ENCODE results near the gene EIF4E.
"Not testable (repeated sequence)": the region's sequence is repeated elsewhere in the genome, so short reads cannot be mapped to it uniquely, and the experiment has no call there.

Gene EIF4E, protein sequence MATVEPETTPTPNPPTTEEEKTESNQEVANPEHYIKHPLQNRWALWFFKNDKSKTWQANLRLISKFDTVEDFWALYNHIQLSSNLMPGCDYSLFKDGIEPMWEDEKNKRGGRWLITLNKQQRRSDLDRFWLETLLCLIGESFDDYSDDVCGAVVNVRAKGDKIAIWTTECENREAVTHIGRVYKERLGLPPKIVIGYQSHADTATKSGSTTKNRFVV

DNA sequence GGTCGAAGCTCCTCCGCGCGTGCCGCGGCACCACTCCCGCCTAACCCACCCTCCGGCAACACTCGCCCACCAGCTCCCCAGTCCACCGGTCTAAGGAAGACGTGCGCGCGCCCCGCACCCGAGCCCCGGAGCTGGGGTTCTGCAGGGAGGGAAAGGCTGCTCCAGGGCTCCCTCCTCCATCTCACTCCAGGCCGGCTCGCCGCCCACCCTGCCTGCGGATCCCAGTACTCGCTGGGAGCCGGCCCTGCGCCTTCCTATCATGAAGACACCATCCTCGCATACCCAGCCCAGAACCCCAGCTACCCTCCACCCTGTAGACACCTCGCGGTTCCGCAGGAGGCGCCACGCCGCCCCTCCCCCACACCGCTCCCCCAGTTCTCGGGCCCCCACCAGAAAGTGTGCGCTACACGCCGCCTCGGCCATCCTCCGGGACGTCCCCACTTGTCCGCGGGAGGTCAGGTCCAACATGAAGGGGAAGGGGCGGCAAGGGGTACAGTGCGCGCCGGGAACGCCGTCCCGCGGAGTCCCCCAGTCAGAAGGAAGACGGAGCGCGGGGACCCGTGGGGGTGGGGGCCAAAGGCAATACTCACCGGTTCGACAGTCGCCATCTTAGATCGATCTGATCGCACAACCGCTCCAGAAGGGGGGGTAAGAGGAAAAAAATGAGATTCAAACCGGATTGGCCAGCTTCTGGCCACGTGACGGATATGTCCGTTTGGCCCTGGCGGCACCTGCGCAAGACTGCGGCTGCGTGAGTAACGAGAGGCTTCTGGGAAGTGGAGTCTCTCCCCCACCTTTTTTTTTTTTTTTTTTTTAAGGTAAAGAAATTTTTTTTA is at the start of gene EIF4E:
Gene EIF4E, minus strand, starts transcription at position 629 of the 836 bp plus-strand sequence. Its CDS starts 21 bp downstream, at position 608.
- DNase-seq (ENCODE audit: low read depth in 2 of 2) = peak; percentile 98

DNA sequence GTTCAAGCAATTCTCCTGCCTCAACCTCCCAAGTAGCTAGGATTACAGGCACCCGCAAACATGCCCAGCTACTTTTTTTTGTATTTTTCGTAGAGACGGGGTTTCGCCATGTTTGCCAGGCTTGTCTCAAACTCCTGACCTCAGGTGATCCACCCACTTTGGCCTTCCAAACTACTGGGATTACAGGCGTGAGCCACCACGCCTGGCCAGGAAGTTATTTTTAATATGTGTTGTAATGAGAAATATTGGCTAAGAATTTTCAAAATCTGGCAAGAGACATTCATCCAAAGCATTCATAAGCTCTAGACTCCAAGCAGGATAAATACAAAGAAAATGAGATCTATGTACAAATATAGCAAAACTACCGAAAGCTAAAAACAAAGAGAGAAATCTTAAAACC is 48.6 kb upstream of the EIF4E start:
- no peak for DNase-seq (ENCODE audit: low read depth in 2 of 2)

DNA sequence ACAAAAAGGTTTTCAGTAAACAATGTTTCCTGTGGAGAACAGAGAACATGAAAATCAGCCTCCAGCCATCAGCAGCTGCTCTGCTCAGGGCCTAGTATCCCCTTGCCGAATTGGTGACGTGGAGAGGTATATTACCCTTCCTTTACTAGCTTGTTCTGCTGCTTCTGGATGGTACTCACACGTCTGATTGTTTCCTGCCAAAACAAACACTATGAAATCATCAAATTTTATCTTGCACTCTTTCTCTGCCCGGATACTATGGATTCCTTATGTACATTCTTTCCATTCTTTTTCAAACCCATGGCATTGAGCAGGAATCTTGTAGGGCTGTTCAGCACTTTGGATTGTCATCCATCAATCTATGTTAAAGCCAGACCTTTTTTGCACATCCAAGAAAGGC is 47.8 kb upstream of the EIF4E start:
- DNase-seq (ENCODE audit: low read depth in 2 of 2) = peak; percentile 34 to 39

DNA sequence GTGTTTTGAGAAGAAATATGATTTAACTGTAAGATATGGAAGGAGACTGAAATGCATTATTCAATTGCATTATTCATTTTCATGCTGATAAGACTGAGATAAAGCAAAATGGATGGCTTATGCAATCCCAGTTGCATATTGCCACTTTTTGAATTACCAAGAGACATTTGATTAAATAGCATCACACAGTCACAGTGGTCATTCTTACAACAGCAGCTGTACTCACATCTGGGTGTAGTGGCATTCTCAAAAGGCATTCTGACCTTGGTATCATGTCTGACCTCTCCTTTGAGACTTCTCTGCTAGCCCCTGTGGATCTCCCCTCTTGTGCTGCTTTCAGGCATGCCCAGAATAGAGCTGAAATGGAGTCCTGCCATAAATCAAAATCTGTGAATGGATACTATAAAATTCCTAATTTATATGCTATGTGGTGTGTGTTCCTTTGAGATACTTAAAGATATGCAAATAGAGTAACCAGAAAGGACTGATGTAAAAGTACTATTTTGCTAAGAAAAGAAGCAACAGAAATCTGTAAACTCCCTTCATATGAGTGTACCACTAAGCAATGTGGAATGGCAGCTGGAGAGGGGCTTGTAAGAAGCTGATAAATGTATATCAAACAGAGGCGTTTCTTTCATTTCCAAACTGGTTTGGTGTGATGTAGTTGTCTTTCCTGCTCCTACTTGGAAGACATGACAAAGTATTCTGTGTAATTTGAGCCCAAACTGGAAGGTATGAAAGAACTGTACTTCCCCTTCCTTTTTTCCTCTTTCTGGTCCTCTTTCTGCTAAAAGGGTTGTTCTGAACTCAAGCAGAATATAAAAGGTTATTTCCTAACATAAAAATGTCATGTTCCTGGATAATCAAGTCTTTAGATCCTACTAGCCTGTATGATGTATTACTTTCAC is 41.2 kb upstream of the EIF4E start:
- no peak for DNase-seq (ENCODE audit: low read depth in 2 of 2)

DNA sequence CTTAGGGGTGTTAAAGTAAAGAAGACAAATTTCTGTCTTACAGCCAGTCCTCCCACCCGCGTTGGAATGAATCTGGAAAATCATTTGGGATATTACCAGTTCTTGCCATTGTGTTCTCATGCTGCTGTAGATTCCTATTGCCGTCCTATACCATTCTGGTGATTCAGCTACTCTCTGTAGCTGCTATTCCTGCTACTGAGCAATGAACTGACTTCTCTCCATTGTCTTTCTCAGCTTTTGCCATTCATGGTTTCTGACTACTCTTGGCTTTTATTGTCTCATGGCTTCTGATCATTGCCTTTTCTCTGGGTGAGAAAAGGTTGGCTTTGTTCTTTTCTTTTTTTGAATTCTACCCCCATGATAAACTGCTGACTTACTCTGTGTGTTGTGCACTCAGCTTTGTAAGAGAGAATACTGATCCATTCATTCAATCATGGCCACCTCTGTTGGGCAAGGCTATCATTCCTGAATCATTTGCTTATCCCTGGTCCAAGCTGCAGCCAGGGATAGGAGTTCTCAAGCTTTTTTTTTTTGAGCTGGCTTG is 38.9 kb upstream of the EIF4E start:
- DNase-seq (ENCODE audit: low read depth in 2 of 2) = no peak

DNA sequence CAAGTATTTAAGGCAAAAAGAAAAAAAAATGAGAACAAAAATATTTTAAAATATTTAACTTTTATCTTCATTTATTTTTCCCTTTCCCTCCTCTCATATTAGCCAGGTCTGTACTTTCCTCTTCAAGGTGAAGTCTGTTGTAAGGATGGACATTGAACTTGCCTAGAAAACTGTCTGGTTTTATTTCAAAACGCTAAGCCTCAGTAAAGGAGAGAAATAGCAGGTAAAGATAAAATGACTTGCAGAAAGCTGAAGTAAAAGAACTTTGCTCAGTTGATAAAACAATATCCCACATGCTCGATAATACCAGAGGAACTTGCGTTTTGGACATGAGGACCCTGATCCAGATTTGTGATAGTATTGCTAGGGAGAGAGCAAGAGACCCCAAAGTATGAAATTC is 38.0 kb upstream of the EIF4E start:
- DNase-seq (ENCODE audit: low read depth in 2 of 2) = no peak

DNA sequence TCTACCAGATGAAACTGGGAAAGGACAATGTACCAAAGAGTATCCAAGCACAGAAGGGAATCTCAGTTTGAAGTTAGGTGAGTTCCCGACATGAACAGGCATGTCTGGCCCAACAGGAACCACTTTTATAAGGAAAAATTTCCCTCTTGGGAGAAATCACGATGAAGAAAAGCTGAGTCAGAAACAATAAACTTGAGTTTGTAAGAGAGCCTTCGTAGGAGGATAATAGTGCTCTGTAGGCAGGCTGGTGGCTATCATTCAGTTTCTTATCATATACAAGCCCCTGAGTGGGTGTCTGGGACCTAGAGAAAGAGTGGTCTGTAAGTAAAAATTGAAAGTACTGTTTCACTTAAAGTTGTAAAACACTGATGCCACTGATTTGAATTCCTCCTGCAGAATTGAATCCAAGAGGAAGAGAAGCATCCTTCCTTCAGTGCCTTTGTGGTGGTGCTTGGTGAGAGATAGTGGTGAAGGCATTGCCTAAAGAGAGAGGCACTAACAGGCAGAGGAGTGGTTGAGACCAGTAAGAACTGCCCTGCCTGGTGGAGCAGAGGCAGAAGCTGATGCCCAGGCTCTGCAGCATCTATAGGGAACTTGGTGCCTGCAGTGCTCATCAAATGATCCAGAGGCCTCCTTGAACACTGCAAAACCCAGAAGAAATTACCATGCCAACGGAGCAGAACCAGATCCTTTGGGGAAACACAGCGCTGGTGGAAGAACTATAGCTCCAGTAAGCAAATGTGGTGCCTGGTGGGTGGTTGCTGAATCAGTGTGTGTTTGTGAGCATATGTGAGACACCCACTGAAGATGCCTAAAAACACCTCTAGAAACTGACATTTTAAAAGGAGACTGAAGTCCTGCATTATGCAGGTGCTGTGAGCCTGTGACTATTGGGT is 34.9 kb upstream of the EIF4E start:
- no peak for DNase-seq (ENCODE audit: low read depth in 2 of 2)

DNA sequence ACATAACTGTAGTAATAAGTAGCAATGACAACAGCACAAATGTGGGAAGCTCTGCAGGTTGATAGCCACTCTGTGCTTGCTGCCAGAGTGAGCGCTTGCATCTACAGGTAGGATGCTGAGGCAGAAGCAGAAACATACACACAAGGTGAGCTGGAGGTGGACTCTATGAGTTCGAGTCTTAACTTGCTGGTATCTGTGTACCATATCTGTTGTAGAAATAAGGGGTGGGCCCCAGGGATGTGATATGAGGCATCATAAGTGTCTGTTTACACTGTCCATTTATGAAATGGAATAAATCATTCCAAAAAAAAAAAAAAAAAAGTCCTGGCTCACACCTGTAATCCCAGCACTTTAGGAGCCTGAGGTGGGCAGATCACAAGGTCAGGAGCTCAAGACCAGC is 32.8 kb upstream of the EIF4E start:
- DNase-seq (ENCODE audit: low read depth in 2 of 2) = no peak

DNA sequence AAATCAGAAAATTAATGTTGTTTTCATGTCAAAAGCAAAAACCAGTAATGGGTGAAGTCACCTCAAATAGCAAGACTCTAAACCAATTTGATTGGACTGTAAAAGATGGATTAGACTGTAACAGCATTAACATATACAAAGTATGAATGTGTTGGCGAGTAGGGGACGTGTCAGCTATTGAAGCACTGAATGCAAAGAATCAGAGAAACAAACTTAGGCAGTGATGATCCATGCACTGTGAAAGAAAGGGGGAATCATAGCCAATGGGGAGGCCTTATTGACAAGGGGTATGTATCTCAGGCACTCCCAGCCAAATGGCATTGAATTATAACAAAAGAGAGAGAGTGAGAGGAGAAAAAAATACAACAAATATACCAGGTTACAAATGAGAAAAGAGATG is 30.5 kb upstream of the EIF4E start:
- no peak for DNase-seq (ENCODE audit: low read depth in 2 of 2)

DNA sequence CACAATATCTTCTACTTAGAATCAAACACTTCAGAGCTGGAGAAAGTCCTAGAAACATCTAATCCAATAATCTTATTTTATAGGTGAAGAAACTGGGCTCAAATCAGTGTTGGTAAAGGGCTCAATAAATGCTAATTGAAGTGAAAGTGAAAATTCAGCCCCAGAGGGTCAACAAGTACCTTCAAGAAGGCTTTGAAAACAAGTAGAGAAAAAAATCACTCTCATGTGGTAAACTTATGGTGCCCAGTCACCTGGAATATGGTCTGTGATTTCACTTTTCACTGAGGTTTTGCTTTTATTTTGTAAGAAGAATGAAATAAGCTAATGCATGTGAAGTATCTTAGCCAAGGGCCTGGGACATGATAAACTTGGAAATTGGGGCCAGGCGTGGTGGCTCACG is 29.1 kb upstream of the EIF4E start:
- no peak for DNase-seq (ENCODE audit: low read depth in 2 of 2)

DNA sequence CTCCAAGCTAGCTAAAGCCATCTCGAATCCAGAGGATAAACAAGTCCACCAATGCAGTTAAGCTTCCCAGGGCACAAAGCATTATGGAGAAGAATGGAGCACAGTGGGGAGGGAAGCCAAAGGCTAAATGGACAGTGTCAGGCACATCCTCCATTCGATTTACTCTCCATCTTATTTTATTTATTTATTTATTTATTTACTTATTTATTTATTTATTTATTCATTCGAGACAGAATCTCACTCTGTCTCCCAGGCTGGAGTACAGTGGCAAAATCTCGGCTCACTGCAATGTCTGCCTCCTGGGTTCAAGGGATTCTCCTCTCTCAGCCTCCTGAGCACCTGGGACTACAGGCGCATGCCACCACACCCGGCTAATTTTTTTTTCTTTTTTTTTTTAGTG is 26.3 kb upstream of the EIF4E start:
- DNase-seq (ENCODE audit: low read depth in 2 of 2) = no peak

DNA sequence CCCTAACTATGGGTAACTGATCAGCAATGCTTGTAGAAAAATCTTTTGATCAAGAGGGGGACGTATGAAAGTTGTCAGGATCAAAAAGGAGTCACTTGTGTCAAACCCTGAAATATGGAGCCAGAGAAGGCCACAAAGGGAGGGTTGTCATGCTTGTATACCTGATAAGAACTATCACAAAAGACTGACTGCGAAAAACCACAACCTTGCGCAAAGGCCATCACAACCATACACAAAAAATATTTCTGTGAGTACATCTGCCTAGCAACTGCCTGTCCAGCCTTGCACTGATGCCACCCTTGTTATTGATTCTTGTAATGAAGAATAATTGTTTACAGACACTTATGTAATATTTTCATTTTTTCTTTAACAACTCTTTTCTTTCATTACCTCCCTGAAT is 22.8 kb upstream of the EIF4E start:
- DNase-seq (ENCODE audit: low read depth in 2 of 2) = no peak

DNA sequence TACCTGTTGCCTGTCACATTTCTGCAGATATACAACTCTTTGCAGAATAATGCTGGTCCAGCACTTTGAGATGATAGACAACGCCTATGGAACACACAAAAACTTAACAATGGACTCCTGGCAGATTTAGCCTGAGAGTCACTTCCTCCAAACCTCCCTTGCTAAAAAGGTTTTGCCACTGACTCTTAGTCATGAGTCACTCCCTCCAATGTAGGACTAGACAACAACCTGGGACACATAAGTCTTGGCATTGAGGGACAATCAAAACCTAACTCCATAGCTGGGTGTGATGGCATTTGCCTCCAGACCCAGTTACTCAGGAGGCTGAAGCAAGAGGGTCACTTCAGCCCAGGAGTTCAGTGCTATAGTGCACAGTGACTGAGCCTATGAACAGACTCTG is 22.0 kb upstream of the EIF4E start:
- no peak for DNase-seq (ENCODE audit: low read depth in 2 of 2)

DNA sequence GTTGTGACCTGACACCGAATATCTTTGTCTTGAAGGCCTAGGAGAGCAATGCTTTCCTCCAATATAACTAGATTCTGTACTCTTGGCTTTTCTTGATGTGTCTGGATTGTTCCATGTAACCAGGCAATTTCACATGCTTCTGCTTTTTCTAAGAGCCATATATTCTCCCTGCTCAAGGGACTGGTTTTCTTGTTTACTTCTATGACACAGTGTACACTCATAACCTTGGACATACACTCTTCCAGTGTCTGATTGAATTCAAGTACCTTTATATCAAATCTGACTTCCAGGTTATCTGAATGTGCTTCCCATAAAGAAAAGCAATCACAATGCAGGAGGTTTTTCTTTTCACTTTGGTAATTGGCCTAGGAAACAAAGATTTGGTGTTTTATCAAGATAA is 17.4 kb upstream of the EIF4E start:
- DNase-seq (ENCODE audit: low read depth in 2 of 2) = no peak

DNA sequence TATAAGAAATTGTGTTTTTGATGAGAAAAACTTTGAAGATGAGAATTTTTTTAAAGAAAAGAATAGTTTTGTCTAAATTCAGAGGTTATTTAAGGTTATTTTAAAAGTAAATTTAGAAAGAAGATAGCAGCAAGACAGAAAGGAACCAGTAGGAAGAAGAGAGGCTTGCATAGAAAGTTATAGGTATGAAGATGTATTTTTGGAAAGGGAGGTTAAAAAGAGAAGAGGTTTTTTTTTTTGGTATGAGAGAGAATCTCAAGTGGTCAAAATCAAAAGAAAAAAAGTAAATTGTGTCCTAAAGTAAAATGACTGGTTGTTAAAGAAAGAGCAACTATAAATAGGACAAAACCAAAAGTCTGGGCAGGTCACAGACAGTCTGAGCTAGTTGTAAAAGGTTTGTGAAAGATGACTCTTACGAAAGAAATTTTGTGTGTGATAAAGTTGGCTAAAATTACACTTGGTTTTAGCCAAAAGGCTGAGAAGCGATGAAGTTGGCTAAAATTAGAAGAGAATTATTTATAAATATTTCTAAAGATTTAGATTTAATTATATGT is 16.4 kb upstream of the EIF4E start:
- no peak for DNase-seq (ENCODE audit: low read depth in 2 of 2)

DNA sequence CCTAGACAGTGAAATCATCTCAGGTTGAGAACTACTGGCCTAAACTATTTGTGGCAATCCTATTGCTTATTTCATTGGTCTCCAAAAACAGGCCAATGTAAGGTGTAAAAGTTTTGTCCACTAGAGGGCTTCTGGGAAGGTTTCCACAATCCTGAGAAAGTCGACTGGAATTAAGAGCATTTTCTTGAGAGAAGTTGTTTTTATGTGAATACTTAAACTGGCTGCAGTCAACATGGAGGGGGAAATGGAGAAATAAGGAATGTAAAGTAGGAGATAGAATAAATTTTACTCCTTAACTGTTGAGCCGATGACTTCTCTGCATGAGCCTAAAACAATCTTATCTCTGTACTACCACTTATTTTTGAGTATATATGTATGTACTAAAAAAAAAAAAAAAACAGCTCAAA is 11.0 kb upstream of the EIF4E start:
- peak in 1 of 2 experiments; percentile 50 for DNase-seq (ENCODE audit: low read depth in 2 of 2)

DNA sequence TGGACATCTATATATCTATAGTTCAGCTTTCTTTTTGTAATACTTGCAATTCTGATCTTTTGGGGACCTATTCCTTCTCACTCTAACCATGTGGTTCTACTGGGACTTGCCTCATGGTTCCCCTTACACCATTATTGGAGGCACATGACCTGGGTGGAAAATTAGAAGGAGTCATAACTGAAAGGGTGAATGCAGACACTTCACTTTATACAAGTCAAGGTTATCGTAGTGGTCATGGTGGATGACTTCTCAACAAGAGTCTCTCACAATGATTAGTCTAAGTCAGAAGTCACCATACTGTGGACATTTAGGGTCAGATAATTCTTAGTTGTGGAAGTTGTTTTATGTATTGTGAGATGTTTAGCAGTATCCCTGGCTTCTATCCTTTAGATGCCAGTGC is 10.5 kb upstream of the EIF4E start:
- DNase-seq (ENCODE audit: low read depth in 2 of 2) = no peak

DNA sequence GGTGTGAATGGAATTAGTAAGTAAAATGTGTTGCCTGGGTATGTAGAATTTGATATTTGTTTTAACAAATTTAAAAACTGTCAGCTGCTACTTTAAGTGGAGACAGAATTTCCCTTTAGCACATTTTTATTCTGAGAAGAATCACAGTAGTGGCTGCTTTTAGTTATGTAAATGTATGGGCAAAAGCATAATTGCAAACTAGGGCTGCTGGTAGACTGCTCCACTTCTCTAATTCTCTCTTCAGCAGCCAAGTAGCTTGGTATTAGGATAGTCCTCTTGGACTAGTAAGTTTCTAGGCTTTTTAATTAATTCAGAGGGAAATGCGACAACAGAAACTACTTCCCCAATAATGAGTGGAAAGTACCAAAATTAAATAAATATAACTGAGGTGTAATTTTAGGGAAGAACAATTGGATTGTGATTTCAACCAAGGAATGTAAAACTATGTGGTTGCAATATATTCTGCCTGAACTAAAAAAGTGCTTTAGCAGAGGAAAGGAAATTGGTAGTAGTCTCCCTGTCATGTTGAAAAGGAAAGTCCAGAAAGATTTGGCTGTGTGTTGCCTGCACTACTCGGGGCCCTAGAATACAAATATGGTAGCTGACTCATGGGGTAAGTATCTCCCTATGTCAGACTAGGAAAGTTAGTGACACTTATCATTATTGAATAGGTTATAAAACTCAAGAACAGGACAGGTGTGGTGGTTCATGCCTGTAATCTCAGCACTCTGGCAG is 9.2 kb upstream of the EIF4E start:
- DNase-seq (ENCODE audit: low read depth in 2 of 2) = peak; percentile 4 to 14

DNA sequence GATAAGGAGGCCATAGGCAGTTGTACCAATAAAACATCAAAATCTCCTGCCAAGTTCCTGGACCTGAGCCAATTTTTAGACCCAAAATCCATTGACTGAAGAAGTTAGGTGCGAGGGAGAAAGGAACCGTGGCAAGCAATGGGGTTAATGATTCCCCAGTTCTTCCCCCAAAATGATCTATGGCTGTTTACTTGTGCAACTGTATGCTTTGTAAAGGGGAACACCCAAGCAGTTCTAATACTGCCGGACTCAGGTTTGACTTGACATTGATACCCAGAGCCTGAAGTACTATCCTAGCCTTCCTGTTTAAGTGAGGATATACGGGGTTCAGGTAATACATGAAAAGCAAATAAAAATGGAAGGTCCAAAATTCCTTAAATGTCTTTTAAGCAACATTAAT is 6.7 kb upstream of the EIF4E start:
- DNase-seq (ENCODE audit: low read depth in 2 of 2) = no peak

DNA sequence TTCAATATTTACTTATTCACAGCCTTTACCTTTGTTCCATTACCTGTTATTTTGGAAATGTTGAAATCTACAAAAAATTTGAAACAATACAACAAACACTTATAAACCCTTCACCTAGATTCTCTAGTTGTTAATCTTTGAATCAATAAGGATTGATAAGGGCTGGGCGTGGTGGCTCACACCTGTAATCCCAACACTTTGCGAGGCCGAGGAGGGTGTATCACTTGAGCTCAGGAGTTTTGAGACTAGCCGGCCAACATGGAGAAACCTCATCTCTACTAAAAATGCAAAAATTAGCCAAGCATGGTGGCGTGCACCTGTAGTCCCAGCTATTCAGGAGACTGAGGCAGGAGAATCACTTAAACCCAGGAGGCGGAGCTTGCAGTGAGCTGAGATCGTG is 5.9 kb upstream of the EIF4E start:
- not testable (repeated sequence) for DNase-seq (ENCODE audit: low read depth in 2 of 2)
